ENCODE results near the gene SOX9.
"Not testable (repeated sequence)": the region's sequence is repeated elsewhere in the genome, so short reads cannot be mapped to it uniquely, and the experiment has no call there.

- not testable (repeated sequence) for TF ChIP-seq CTCF (conservative IDR thresholded peaks at IDR 0.05); EZH2 (IDR thresholded peaks at IDR 0.05; ENCODE audit: low read depth)
Observed at GRCh38 chr17:72142097-72142496, 21.3 kb downstream of the SOX9 start.

Data from PC-9 (cell line).